GM18951 (cell line): ENCODE measurements around the gene GAL.
"Not testable (repeated sequence)": the region's sequence is repeated elsewhere in the genome, so short reads cannot be mapped to it uniquely, and the experiment has no call there.

Experiments used
- POLR2A ChIP-seq: IDR thresholded peaks from 4 replicates; pipeline ENCODE4 v1.6.1; 2011; ENCODE audit warnings: mild to moderate bottlenecking; ENCODE audit not compliant: insufficient read length, insufficient read depth; ENCODE audit errors: extremely low read depth
- in situ Hi-C: fragments of 300-500 bp; cut with MboI; formaldehyde crosslinking; loops from one replicate; pipeline ENCODE4 v1.12.0; 2022; ENCODE audit warnings: low sequenced_read_pairs, mixed read lengths, inconsistent platforms; ENCODE audit not compliant: unreplicated experiment

Gene GAL, protein sequence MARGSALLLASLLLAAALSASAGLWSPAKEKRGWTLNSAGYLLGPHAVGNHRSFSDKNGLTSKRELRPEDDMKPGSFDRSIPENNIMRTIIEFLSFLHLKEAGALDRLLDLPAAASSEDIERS

DNA sequence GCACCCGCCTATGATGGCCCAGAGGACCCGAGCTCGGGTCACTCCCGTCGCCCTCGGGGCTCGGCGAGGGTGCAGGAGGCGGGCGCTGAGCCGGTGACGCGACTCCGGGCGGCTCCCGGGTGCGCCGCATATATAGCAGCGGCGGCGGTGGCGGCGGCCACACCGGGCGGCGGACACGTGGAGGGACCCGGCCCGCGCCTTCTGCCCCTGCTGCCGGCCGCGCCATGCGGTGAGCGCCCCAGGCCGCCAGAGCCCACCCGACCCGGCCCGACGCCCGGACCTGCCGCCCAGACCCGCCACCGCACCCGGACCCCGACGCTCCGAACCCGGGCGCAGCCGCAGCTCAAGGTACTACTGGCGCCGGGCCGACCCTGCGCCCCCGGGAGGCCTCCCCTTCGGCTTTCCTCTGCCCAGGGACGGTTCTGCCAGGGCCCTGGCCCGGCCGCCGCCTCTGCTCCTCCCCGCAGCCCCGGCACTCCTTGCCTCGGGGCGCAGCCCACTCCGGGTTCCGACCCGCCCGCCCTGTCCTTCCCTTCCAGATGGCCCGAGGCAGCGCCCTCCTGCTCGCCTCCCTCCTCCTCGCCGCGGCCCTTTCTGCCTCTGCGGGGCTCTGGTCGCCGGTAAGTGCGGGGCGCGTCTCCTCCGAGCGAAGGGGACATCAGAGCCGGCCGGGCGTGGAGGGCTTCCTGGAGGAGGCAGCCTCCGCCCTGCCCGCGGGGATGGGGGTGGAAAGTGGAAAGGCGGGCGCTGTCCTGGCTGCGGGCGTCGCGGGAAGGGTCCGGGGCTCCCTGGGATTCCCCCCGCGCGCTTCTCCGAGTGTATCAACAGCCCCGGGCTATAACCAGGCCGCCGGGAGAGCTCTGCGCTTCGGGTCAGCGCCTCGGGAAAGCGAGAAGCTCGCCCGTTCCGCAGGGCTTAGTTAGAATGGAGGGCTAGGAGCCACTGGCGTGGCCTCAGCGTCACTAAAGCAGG, at the start of gene GAL:
GAL (plus strand) TSS at position 160 of the 972 bp plus-strand sequence; CDS start at position 540, 380 bp downstream.
- in situ Hi-C loops, result no loop called here
- no peak for TF ChIP-seq POLR2A

DNA sequence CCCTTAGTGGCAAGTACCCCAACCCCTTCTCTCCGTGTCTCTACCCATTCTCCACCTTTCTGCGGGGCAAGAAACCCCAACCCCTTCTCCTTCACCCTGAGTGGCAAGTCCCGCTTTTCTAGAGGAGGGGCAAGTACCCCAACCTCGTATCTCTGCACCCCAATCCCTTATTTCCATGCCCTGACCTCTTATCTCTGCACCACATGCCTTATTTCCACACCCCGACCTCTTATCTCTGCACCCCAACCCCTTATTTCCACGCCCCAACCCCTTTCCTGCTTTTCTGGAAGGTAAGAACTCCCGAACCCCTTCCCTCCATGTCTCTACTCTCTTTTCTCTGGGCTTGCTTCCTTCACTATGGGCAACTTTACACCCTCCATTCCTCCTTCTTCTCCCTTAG, 49.7 kb upstream of the GAL start:
- in situ Hi-C loops, result not testable (repeated sequence)

DNA sequence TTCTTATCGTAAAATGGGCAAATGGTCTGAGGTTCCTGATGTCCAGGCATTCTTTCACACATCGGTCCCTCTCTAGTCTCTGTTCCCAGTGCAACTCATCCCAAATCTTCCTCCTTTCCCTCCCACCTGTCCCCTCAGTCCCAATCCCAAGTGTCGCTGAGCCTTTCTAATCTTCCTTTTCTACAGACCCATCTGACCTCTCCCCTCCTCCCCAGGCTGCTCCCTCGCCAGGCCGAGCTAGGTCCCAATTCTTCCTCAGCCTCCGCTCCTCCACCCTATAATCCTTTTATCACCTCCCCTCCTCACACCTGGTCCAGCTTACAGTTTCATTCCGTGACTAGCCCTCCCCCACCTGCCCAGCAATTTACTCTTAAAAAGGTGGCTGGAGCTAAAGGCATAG, 49.2 kb upstream of the GAL start:
- in situ Hi-C loops, result not testable (repeated sequence)

DNA sequence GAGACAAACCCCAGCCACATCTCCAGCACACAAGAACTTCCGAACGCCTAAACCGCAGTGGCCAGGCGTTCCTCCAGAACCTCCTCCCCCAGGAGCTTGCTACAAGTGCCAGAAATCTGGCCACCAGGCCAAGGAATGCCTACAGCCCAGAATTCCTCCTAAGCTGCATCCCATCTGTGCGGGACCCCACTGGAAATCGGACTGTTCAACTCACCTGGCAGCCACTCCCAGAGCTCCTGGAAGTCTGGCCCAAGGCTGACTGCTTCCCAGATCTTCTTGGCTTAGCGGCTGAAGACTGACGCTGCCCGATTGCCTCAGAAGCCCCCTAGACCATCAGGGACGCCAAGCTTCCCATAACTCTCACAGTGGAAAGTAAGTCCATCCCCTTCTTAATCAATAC, 48.5 kb upstream of the GAL start:
- in situ Hi-C loops, result not testable (repeated sequence)

DNA sequence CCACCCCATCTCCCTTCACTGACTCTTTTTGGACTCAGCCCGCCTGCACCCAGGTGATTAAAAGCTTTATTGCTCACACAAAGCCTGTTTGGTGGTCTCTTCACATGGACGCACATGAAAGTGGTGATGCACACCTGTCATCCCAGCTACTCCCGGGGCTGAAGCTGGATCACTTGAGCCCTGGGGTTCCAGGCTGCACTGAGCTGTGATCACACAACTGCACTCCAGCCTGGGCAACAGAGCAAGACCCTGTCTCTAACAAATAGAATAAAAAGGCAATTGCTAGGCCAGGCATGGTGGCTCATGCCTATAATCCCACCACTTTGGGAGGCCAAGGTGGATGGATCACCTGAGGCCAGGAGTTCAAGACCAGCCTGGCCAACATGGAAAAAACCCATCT, 45.0 kb upstream of the GAL start:
- in situ Hi-C loops, result not testable (repeated sequence)

DNA sequence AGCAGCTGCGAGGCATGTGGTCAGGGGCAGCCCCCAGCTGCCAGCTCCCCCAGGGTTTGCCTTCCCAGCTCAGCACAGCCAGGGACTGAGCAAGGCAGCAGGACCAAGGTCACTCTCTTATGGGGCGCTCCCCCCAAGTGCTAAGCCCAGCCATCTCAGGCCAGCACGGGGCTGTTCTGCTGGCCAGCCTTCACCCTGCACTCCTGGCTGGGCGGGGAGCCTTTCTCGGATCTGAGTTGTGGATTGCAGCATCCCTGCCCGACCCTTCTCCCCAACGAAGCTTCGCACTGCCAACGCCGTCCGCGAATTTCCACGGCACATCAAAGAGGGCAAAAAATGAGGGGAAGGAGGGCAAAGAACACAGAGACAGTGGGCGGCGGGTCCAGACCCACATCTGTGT, 42.5 kb upstream of the GAL start:
- no peak for TF ChIP-seq POLR2A
- in situ Hi-C loops, result no loop called here

DNA sequence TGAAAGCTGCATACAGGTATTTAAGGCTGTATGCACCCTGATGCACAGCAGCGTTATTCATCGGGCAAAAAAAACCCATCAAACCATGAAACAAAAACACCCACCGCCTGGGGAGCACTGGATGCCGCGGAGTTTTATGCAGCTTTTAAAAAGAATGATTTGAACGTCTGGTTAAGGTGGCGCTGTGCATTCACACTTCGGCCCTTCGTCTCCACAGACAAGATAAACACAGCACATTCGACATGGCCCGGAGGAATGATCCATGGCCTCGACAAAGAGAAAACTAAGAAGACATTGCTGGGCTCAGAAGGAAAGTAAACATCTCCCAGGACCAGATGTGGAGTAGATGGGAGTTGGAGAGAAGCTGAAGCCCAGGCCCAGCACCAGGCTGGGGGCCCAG, 40.8 kb upstream of the GAL start:
- no peak for TF ChIP-seq POLR2A
- in situ Hi-C loops, result no loop called here

DNA sequence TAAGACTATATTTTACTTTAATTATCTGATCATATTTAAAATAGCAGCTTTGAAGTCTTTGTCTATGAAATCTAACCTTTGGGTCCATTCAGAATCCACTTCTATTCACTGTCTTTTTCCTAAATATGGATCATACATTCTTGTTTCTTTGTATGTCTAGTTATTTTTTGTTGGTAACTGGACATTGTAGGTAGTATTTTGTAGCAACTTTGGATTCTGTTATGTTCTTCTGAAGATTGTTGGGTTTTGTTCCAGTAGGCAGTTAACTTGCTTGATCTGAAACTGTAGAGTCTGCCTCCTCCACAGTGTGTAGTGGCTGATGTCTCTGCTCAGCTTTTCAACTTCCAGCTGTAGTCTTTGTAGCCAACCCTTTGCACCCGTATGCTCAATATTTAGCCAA, 37.5 kb upstream of the GAL start:
- TF ChIP-seq POLR2A, result no peak
- in situ Hi-C loops, result no loop called here

DNA sequence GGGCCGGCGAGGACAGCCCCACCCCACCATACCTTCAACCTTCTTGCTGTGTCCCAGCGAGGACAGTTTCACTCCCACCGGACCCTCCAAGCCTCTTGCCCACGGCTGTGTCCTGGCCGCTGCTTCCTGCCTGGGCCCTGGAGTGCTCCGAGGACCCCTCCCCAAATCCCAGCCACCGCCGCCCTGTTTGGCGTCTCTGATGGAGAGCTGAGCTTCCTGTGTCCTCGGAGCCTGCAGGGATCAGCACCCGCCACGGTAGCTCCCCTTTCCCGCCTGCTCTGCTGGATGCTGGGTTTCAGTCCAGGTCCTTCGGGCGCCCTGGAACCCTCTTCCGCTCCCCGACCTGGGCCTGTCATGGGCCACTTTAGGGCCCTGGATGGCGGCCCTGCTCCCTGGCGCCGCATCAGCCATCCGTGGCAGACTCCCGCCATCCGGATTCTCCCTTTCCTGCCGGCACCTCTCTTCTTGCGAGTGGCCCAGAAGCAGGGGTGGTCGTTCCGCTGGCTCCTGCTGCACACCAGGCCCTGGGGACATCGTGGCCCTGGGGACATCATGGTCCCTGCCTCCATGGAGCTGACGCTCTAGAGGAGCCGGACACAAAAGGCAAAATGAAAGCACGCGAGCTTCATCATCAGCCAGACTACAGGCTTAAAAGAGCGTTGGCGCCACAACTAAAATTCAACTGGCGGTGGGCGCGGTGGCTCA, 34.3 kb upstream of the GAL start:
- no peak for TF ChIP-seq POLR2A
- in situ Hi-C loops, result no loop called here

DNA sequence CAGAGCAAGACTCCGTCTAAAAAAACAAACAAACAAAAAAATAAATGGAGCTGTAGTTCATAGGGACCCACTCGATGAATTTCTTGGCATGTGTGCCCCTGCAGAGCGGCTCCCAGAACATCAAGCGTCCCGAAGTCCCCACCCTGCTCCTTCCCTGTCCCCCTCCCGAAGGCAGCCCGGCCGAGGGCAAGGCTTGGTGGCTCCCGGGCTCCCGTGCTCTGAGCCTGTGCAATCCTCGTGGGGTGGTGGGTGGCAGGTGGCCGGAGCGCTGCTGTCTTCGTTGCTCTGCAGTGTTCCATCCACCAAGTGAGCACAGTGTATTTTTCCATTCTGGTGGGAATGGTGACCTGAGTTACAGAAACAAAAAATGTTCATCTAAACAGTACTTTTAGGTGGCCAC, 33.5 kb upstream of the GAL start:
- in situ Hi-C loops, result no loop called here

DNA sequence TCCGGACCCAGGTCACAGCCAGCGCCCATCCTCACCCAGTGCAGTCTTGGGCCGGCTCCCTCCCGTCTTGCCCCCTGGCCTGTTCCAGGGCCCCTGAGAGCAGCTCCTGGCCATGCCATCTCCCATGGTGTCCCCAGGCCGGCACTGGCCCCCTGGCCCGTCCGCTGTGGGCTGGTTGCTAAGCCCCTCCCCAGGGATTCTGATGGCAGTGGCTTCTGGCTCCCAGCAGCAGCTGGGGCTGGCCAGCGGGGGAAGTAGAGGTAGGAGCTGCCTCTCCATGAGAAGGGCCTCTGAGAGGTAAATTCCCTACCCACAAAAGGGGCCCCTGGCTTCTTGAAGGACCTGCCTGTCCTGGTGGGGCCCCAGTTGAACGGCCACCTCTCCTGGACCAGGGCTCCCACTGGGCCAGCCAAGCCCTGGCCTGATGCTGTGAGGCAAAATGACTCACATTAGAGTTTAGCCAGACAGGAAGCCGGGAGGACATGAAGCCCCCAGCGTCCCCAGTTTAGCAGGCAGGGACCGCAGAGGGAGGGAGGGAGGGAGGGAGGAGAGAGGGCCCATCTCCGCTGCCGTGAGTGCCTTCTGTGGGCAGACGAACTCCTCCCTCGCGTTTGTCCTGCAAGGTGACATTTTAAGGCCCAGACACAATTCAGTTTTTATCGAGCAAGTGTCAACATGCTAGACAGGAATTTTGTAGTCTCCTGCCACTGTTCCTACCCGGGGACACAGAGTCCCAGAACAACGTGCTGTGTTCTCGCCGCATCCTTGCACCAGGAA, 32.9 kb upstream of the GAL start:
- no peak for TF ChIP-seq POLR2A
- in situ Hi-C loops, result no loop called here

More for the DNA sequence above, 33.5 kb upstream of the GAL start:
- TF ChIP-seq POLR2A, result no peak

DNA sequence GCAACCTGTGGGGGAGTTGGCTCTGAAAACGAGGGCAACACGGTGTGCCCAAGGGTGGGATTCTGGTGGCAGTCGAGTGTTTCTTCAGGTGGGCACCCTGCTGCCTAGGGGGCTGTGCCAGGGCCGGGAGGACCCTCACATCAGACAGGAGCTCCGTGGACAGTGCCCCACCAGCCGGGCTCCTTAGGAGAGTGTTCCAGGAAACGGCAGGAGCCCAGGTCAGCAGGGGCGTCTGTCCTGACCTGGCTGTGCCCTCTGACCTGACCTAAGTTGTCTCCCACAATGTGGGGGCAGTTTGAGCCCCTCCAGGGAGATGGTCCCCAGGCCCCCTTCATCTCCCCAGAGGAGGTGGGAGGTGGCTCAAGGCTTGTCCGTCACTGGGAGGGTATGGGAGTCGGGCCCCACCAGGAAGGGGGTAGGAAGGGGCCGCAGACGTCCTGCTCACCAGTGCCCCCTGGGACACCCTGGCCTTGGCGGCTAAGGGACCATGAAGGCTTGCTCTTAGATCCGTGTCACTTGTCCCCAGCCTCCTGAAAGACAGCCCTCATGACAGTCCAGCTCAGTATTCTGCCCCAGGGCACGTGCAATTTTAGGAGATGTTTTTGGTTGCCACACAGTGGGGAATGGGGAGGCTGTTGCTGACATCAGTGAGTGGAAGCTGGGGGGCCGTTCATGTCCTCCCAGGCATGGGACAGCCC, 32.2 kb upstream of the GAL start:
- in situ Hi-C loops, result no loop called here
- no peak for TF ChIP-seq POLR2A

DNA sequence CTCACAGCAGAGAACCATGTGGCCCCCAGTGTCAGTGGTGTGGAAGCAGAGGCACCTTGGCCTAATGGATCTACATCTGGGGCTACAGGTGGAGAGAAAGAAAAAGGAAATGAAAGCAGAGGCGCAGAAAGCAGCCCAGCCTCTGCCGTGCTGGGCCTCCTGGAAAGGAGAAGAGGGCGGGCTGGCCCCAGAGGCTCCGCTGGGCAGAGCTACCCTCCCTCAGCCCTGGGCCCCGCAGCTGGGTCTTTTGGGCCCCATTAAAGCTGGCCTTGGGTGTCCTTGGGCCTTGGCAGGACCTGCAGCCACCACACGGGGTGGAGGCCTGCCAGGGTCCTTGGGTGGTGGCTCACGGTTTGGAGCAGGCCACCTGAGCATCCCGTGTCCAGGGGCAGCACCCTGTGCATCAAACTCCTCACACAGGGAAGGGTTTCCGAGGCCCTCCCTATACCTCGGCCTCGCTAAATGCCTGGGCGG, 31.6 kb upstream of the GAL start:
- TF ChIP-seq POLR2A, result no peak
- in situ Hi-C loops, result no loop called here
